Brain microvascular endothelial cell (primary cell): ENCODE measurements around the gene ERBB3.
A peak's percentile ranks its signal among the peaks of the same experiment; 100 is the strongest.

Experiments used
- DNase-seq: peaks from one replicate; pipeline ENCODE4 v3.0.0-alpha.2; 2020
- H3K27ac ChIP-seq: fragments of 250-450 bp; sonication (Bioruptor Pico); 2 replicates; pipeline ENCODE4 v1.5.1; 2020; ENCODE audit warnings: mild to moderate bottlenecking, moderate library complexity
- H3K27me3 ChIP-seq: fragments of 250-450 bp; sonication (Bioruptor Pico); replicated peaks from 2 replicates; pipeline ENCODE4 v1.5.1; 2020; ENCODE audit warnings: mild to moderate bottlenecking
- H3K36me3 ChIP-seq: fragments of 250-450 bp; sonication (Bioruptor Pico); replicated peaks from 2 replicates; pipeline ENCODE4 v1.5.1; 2020; ENCODE audit warnings: mild to moderate bottlenecking
- H3K4me3 ChIP-seq: 2 replicates; pipeline ENCODE4 v1.5.1; 2011; ENCODE audit warnings: low read depth, mild to moderate bottlenecking, control low read depth, low read length, moderate library complexity
- in situ Hi-C: cut with HindIII; loops from 2 replicates; pipeline ENCODE4 v1.10.0; 2017; ENCODE audit warnings: low sequenced_read_pairs, low pct_ligation_motif_present
- TF ChIP-seq, protein P1 (sequence below): IDR thresholded peaks from 2 replicates; pipeline ENCODE4 v1.5.1; 2011; ENCODE audit warnings: low read depth, mild to moderate bottlenecking, moderate library complexity, low read length, control low read depth, inconsistent platforms; ENCODE audit errors: missing control alignments

Gene ERBB3

DNA sequence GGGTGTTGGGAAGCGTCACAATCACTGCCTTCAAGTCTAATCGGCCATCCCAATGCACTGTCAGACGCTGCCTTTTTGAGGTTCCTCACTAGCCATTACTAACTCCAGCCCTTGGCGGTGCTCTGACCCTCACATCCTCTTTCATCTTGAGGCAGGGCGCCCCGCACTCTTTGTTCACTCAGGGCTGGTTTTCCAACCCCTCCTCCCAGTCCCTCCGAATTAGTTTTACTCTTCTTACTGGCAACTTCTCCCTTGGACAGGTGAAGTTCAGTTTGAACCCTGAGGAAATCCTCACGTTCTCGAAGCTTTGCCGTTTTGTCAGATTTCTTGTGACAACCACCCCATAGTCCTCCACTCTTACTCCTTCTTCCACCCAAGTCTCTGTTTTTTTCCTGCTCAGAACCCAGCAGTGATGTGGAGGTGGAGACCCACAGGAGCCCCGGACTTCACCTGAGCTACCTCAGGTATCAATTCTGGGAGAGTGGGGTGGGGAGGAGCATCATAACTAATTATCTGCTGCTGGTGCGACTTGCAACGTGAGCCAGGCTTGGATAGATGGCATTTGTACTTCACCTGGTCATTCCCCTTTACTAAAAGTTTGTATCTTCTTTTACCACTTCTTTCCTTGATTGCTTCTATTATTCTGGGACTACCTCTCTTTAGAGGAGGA, 38.9 kb downstream of the ERBB3 start:
- Histone ChIP-seq H3K27me3 (no peaks in the 10 kb centered on the region), H3K36me3 (peaks cover 10% of the 10 kb centered on the region), H3K27ac (peak overlapping the region; percentile 82), H3K4me3 (peak overlapping the region; percentile 85)
- no peak for DNase-seq
- in situ Hi-C loops: loop anchor here (5.0 kb wide), 1 partner anchor 68 kb away; the partner anchor contains the start of gene SMARCC2
- TF ChIP-seq, protein P1, sequence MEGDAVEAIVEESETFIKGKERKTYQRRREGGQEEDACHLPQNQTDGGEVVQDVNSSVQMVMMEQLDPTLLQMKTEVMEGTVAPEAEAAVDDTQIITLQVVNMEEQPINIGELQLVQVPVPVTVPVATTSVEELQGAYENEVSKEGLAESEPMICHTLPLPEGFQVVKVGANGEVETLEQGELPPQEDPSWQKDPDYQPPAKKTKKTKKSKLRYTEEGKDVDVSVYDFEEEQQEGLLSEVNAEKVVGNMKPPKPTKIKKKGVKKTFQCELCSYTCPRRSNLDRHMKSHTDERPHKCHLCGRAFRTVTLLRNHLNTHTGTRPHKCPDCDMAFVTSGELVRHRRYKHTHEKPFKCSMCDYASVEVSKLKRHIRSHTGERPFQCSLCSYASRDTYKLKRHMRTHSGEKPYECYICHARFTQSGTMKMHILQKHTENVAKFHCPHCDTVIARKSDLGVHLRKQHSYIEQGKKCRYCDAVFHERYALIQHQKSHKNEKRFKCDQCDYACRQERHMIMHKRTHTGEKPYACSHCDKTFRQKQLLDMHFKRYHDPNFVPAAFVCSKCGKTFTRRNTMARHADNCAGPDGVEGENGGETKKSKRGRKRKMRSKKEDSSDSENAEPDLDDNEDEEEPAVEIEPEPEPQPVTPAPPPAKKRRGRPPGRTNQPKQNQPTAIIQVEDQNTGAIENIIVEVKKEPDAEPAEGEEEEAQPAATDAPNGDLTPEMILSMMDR: no peak

DNA sequence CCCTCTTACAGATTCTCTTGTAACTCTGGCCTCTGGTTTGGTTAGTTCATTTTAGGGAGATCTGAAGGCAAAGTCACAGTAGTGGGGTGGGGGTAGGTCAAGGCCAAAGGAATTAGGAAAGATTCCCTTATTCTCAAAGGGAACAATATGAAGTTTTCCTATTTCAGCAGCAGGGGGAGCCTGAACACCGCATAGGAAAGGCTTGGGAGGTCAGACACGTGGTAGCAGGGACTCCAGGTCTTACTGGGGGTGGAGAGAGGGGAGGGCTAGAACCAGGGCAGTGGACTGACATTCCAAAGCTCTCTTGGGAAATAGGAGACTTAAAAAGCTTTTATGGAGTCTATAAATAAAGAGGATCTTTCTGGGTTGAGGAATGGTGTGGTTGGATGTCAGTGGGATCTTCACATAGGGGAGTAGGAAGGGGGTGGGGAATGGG, 39.4 kb downstream of the ERBB3 start:
- no peak overlapping the region for H3K4me3 ChIP-seq

DNA sequence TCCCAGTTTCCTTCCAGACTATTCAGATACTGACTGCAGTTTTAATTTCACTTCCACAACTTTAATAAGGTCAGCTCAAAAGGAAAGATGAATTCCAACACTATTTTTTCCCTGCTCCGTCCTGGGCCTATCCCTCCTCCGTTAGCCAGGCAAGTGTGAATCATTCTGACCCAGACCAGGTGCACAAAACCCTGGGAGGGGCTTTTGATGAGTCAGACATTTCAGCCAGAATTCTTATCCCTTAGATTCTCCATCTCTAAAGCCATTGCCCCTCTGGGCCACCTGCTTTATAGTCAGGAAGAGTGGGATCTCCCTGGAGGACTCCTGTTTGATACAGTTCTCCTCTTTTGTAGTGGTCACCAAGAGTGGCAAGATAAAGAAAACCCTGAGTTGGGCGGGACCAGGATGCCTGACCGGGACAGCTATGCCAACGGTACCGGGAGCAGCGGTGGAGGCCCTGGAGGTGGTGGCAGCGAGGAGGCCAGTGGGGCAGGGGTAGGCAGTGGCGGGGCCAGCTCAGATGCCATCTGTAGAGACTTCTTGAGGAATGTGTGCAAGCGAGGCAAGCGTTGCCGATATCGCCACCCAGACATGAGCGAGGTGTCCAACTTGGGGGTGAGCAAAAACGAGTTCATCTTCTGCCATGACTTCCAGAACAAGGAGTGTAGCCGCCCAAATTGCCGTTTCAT, 40.3 kb downstream of the ERBB3 start:
- Histone ChIP-seq H3K27ac (no peak overlapping the region), H3K36me3 (peaks cover 6% of the 10 kb centered on the region), H3K4me3 (no peak overlapping the region), H3K27me3 (no peaks in the 10 kb centered on the region)
- TF ChIP-seq, protein P1: no peak
- in situ Hi-C loops: no loop called here
- no peak for DNase-seq

More for the DNA sequence above, 39.4 kb downstream of the ERBB3 start:
- DNase-seq: peak; percentile 75
- TF ChIP-seq, protein P1: peak; percentile 86
- no peaks in the 10 kb centered on the region for H3K27me3 ChIP-seq
- in situ Hi-C loops: loop anchor here (5.0 kb wide), 1 partner anchor 68 kb away; the partner anchor contains the start of gene SMARCC2
- peak overlapping the region; percentile 19 for H3K27ac ChIP-seq
- H3K36me3 ChIP-seq: peaks cover 6% of the 10 kb centered on the region

DNA sequence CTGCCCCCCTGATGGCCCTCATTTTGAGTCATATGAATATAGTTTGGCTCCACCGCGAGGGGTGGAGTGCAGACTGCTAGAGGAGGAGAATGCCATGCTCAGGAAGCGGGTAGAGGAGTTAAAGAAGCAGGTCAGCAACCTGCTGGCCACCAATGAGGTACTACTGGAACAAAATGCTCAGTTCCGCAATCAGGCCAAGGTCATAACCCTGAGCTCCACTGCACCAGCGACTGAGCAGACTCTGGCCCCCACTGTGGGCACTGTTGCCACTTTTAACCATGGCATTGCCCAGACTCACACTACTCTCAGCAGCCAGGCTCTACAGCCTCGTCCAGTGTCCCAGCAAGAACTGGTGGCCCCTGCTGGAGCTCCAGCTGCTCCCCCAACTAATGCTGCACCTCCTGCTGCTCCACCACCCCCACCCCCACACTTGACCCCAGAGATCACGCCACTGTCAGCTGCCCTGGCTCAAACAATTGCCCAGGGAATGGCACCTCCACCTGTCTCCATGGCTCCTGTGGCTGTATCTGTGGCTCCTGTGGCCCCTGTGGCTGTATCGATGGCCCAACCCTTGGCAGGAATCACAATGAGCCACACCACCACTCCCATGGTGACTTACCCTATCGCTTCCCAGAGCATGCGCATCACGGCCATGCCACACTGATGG, 41.4 kb downstream of the ERBB3 start:
- H3K27me3 ChIP-seq: no peaks in the 10 kb centered on the region
- H3K4me3 ChIP-seq: no peak overlapping the region
- TF ChIP-seq, protein P1: no peak
- no peak overlapping the region for H3K27ac ChIP-seq
- in situ Hi-C loops: no loop called here
- no peak for DNase-seq
- H3K36me3 ChIP-seq: peaks cover 6% of the 10 kb centered on the region

DNA sequence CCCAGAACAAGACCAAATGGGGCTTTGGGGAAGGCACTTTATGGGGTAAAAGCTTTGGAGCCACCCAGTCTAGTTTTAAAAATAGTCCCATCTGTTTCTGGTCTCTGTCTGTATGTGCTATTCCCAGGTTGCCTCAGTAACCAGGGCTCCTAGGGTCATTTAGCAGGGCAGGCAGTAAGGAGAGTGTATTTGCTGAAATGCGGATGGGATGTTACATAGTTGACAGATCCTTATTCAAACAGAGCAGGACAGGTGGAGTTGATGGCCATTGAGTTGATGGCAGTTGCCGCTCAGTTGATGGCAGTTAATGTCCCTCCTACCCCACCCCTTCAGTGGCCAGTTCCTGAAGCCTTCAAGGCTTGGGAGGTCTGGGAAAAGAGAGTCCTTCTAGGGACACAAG, 42.7 kb downstream of the ERBB3 start:
- Histone ChIP-seq H3K27me3 (no peaks in the 10 kb centered on the region), H3K27ac (no peak overlapping the region), H3K4me3 (no peak overlapping the region), H3K36me3 (peaks cover 2% of the 10 kb centered on the region)
- TF ChIP-seq, protein P1: no peak
- DNase-seq: no peak
- in situ Hi-C loops: no loop called here
